KMS-11 (cell line): ENCODE measurements around the gene RPS21.

Experiments
- H2AFZ ChIP-seq: fragments of 200-600 bp; sonication (generic); 2 replicates; pipeline ENCODE4 v1.6.1; 2016; ENCODE audit warnings: antibody characterized with exemption, mixed run types, low read depth
- H3K27ac ChIP-seq: fragments of 200-600 bp; sonication (generic); 2 replicates; pipeline ENCODE4 v1.6.1; 2016; ENCODE audit warnings: mild to moderate bottlenecking, mixed run types
- H3K27me3 ChIP-seq: fragments of 200-600 bp; sonication (generic); 2 replicates; pipeline ENCODE4 v1.6.1; 2017; ENCODE audit warnings: mild to moderate bottlenecking, low read depth, mixed run types, moderate library complexity; ENCODE audit not compliant: insufficient read depth
- H3K36me3 ChIP-seq: fragments of 200-600 bp; sonication (generic); 2 replicates; pipeline ENCODE4 v1.6.1; 2017; ENCODE audit warnings: mild to moderate bottlenecking, mixed run types; ENCODE audit not compliant: insufficient read depth
- H3K4me1 ChIP-seq: fragments of 200-600 bp; sonication (generic); 2 replicates; pipeline ENCODE4 v1.6.1; 2016; ENCODE audit warnings: mild to moderate bottlenecking, low read depth, mixed run types; ENCODE audit not compliant: poor library complexity, severe bottlenecking
- H3K4me2 ChIP-seq: fragments of 200-600 bp; sonication (generic); 2 replicates; pipeline ENCODE4 v1.7.0; 2016; ENCODE audit warnings: mild to moderate bottlenecking, mixed run types
- H3K4me3 ChIP-seq: fragments of 200-600 bp; sonication (generic); IDR thresholded peaks from 2 replicates; pipeline ENCODE4 v1.6.1; 2017; ENCODE audit warnings: low read depth, low read length, mixed read lengths; ENCODE audit not compliant: insufficient read depth
- H3K79me2 ChIP-seq: fragments of 200-600 bp; sonication (generic); 2 replicates; pipeline ENCODE4 v1.6.1; 2016; ENCODE audit warnings: low read depth, mixed run types; ENCODE audit not compliant: insufficient read depth
- H3K9ac ChIP-seq: fragments of 200-600 bp; sonication (generic); 2 replicates; pipeline ENCODE4 v1.6.1; 2016; ENCODE audit warnings: mild to moderate bottlenecking, mixed run types
- H4K20me1 ChIP-seq: fragments of 200-600 bp; sonication (generic); 2 replicates; pipeline ENCODE4 v1.6.1; 2016; ENCODE audit warnings: mild to moderate bottlenecking, mixed run types; ENCODE audit not compliant: insufficient read depth
- TF ChIP-seq, protein P1 (sequence below): fragments of 200-600 bp; sonication (generic); conservative IDR thresholded peaks from 2 replicates; pipeline ENCODE4 v1.6.1; 2017; ENCODE audit warnings: low read depth, mild to moderate bottlenecking, antibody characterized with exemption, low read length, moderate library complexity, mixed read lengths

RPS21 gene

DNA sequence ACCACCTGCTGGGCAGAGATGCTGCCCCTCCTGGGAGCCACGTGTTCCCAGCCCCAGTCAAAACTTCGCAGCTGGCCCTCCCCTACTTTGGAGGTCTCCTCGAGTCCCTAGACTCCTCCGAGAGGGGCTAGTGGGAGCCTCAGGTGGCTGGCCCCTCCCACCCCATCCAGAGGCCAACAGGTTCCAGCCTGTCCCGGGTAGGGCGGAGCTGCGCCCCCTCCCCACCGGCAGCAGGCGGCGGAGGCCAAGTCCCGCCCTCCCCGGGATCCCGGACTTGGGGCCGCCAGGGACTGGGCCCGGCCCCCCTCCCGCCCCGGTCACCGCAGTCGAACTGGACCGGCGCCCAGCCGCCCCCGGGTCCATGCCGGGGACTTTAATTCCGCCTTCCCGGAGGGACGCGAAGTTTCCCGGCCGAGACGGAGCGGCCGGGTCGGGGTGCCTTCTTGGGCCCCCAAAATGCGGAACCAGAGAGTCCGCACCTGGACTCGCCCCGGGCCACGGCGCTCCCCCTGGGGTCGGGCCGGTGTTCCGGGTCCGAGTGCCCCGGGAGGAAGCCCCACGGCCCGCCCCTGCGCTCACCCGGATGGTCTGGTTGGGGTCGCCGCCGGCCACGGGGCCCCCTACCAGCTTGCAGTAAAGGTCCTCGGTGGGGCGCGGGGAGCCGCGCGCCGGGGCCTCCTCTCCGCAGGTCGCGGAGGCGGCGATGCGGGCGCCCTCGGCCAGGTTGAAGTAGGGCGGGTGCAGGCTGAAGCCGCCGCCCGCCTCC is 20.4 kb upstream of the RPS21 start:
- Histone ChIP-seq H3K4me1 (peaks cover 32% of the 10 kb centered on the region), H3K79me2 (no peaks in the 10 kb centered on the region; the same call in 1 of the 2 replicates), H3K4me2 (peak overlapping the region; percentile 90), H3K27me3 (peaks cover 16% of the 10 kb centered on the region), H2AFZ (peak overlapping the region; percentile 82), H3K9ac (peak overlapping the region; percentile 58; the same call in 1 of the 2 replicates), H4K20me1 (no peaks in the 10 kb centered on the region), H3K4me3 (no peak overlapping the region), H3K36me3 (no peaks in the 10 kb centered on the region), H3K27ac (no peak overlapping the region)
- TF ChIP-seq, protein P1, sequence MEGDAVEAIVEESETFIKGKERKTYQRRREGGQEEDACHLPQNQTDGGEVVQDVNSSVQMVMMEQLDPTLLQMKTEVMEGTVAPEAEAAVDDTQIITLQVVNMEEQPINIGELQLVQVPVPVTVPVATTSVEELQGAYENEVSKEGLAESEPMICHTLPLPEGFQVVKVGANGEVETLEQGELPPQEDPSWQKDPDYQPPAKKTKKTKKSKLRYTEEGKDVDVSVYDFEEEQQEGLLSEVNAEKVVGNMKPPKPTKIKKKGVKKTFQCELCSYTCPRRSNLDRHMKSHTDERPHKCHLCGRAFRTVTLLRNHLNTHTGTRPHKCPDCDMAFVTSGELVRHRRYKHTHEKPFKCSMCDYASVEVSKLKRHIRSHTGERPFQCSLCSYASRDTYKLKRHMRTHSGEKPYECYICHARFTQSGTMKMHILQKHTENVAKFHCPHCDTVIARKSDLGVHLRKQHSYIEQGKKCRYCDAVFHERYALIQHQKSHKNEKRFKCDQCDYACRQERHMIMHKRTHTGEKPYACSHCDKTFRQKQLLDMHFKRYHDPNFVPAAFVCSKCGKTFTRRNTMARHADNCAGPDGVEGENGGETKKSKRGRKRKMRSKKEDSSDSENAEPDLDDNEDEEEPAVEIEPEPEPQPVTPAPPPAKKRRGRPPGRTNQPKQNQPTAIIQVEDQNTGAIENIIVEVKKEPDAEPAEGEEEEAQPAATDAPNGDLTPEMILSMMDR = no peak

DNA sequence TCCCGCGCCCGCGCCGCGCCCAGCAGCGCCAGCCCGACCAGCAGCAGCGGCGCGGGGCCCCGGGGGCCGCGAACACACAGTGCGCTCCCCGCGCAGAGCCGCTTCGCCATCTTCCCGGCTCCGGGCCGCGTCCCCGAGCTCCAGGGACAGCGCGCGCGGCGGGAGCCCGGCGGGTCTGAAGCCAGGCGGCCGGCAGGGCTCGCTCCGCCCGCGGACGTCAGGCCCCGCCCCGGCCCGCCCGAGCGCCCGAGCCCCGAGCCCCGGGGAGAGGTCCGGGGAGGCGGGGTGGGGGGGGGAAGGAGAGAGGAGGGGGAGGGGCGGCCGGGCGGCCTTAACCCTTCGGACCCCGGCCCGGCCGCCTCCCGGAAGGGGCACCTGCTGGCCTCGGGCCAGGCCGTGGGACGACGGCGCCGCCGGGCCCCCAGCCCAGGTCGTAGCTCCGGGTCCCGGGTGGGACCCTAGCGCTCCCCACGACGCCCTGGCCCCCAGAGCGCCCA is 19.7 kb upstream of the RPS21 start, which contains the start of gene LAMA5:
LAMA5 (minus strand) TSS at position 177 of the 497 bp plus-strand sequence; CDS start at position 110, 67 bp downstream.
- TF ChIP-seq, protein P1 = no peak
- peaks cover 32% of the 10 kb centered on the region for H3K4me1 ChIP-seq
- no peaks in the 10 kb centered on the region; the same call in 1 of the 2 replicates for H3K79me2 ChIP-seq
- peak within 1 kb of the TSS; percentile 82 for H2AFZ ChIP-seq
- H4K20me1 ChIP-seq = no peaks in the 10 kb centered on the region
- H3K4me2 ChIP-seq = peak within 1 kb of the TSS; percentile 90
- H3K9ac ChIP-seq = peak within 1 kb of the TSS; percentile 58; the same call in 1 of the 2 replicates
- no peak within 1 kb of the TSS for H3K4me3 ChIP-seq
- H3K36me3 ChIP-seq = no peaks in the 10 kb centered on the region
- H3K27ac ChIP-seq = no peak within 1 kb of the TSS
- H3K27me3 ChIP-seq = peaks cover 16% of the 10 kb centered on the region

DNA sequence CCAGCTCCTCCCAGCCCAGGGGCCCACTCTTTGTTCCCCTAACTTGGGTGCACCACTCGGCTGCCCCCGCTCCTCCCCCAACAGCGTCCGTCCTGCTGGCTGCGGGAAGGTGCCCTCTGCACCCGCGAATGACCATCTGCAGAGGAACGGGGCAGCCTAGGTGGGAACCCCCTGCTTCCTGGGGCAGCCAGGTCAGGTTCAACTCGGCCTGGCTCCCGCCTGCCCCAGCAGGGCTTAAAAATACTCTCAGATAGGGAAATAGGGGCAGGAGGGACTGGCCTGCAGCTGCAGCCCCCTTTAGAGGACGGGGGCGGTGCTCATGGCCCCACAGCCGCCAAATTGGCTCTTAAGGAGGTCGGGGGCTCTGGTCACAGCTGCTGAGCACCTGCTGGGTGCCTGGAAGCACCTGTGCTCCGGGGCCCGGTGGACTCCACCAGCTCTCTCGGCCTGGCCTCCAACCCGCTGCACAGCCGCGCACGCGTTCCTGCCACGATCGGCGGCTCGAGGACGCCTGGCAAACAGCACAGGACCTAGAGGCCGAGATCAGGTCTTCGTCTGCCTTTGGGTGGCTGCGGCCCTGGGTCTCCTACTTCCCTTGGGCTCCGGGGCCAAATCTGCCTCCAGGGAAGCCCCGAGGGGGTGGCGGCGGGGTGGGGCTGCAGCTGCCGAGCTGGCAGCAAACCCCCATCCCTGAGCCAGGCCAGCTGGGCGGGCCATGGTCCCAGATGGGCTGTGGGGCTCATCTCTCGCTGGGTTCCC is 19.1 kb upstream of the RPS21 start:
- Histone ChIP-seq H3K79me2 (no peaks in the 10 kb centered on the region; the same call in 1 of the 2 replicates), H3K36me3 (no peaks in the 10 kb centered on the region), H3K27ac (no peak overlapping the region), H3K4me1 (peaks cover 32% of the 10 kb centered on the region), H3K9ac (no peak overlapping the region; the same call in 1 of the 2 replicates), H3K4me3 (no peak overlapping the region), H3K4me2 (peak overlapping the region; percentile 88), H3K27me3 (peaks cover 16% of the 10 kb centered on the region), H4K20me1 (no peaks in the 10 kb centered on the region), H2AFZ (peak overlapping the region; percentile 79)
- TF ChIP-seq, protein P1 = no peak

DNA sequence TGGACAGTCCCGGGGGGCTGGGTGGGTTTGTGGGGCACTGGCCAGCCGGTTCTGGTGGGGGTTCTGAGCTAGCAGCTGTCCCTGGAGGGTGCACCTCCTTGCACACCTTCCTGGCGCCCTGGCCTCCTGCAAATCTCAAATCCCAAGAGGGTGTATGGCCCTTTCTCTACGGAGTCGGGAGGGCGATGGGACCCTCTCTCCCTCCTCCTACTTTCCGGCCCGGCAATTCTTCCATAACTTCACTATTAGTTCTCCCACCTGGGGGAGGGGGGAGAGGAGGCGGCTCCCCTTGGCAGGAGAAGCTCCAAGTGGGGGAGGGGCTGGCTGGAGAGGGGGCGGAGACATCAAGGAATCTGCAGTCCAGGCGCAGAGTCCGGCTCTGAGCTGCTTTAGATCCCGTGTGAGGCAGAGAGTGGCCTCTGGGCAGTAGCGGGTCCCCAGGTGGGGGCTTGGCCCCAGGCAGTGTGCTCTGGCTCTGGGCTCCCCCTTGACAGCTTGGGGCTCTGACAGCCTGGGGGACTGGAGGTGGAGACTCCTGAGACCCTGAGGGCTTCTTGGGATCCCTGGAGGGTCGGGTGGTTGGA is 18.4 kb upstream of the RPS21 start:
- Histone ChIP-seq H3K4me1 (peaks cover 32% of the 10 kb centered on the region), H3K36me3 (no peaks in the 10 kb centered on the region), H2AFZ (no peak overlapping the region), H3K4me2 (peak overlapping the region; percentile 37; the same call in 1 of the 2 replicates), H3K27me3 (peaks cover 16% of the 10 kb centered on the region), H3K4me3 (no peak overlapping the region), H3K27ac (no peak overlapping the region), H4K20me1 (no peaks in the 10 kb centered on the region), H3K9ac (no peak overlapping the region; the same call in 1 of the 2 replicates), H3K79me2 (no peaks in the 10 kb centered on the region; the same call in 1 of the 2 replicates)
- TF ChIP-seq, protein P1 = no peak
